ENCODE data around the gene DPP7. TPM values are rescaled to one million over a fixed set of nuclear protein-coding genes. Genes with fewer than 3 reads are reported as not detected.

Gene DPP7
- total RNA-seq, 2 experiments from 2014 or later = 323 to 333 TPM

DNA sequence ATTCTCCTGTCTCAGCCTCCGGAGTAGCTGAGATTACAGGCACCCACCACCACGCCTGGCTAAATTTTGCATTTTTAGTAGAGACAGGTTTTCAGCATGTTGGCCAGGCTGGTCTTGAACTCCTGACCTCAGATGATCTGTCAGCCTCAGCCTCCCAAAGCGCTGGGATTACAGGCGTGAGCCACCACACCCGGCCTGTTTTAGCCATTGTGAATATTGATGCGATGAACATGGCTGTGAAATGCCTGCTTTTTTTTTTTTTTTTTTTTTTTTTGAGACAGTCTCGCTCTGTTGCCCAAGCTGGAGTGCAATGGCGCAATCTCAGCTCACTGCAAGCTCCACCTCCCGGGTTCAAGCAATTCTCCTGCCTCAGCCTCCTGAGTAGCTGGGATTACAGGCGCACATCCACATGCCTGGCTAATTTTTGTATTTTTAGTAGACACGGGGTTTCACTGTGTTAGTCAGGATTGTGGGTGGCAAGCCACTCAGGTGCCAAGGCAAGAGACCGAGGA lies 3.6 kb upstream of the DPP7 start:
- CTCF ChIA-PET = interaction anchor here (0.7 to 3.8 kb wide), 7 partner anchors 9 to 137 kb away, joined by 3 to 20 read pairs (median 5); partner anchors contain the start of genes NELFB and RNF224
- POLR2A ChIA-PET = interaction anchor here (0.6 kb wide), 1 partner anchor 105 kb away, joined by 3 read pairs; no protein-coding TSS in a partner anchor

GRCh38 chr9:137117269-137117731 lies 2.8 kb upstream of the DPP7 start:
- POLR2A ChIA-PET = no interaction called here
- CTCF ChIA-PET = interaction anchor here (1.5 to 3.8 kb wide), 2 partner anchors 22 to 110 kb away, joined by 7 to 20 read pairs; partner anchors contain the start of gene RNF224

- CTCF ChIA-PET = interaction anchor here (3.8 kb wide), 1 partner anchor 110 kb away, joined by 20 read pairs; the partner anchor contains the start of gene RNF224
- POLR2A ChIA-PET = no interaction called here
Observed at GRCh38 chr9:137116728-137117127, 2.2 kb upstream of the DPP7 start.

DNA sequence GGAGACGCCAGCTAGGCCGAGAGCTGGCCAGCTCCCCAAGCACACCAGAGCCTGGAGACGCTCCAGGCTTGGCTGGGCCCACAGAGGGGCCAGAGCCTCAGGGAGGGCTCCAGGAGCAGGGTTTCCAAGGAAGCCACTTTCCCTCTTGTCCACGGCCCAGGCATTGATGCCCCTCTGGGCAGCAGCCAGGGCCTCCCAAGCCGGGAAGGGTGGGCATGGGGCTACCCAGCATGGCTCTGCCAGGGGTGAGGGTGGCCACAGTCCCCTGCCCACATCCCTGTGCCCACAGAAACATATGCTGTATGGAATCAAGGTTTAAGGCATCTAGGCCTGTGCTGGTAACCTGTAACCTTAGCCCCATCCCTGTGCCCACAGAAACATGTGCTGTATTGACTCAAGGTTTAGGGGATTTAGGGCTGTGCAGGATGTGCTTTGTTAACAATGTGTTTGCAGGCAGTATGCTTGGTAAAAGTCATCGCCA lies 1.5 kb upstream of the DPP7 start:
- ChIA-PET POLR2A (interaction anchor here (1.1 kb wide), 1 partner anchor 71 kb away, joined by 3 read pairs; no protein-coding TSS in a partner anchor), CTCF (interaction anchor here (1.2 to 3.8 kb wide), 4 partner anchors 20 to 120 kb away, joined by 3 to 20 read pairs (median 7); partner anchors contain the start of gene RNF224)

DNA sequence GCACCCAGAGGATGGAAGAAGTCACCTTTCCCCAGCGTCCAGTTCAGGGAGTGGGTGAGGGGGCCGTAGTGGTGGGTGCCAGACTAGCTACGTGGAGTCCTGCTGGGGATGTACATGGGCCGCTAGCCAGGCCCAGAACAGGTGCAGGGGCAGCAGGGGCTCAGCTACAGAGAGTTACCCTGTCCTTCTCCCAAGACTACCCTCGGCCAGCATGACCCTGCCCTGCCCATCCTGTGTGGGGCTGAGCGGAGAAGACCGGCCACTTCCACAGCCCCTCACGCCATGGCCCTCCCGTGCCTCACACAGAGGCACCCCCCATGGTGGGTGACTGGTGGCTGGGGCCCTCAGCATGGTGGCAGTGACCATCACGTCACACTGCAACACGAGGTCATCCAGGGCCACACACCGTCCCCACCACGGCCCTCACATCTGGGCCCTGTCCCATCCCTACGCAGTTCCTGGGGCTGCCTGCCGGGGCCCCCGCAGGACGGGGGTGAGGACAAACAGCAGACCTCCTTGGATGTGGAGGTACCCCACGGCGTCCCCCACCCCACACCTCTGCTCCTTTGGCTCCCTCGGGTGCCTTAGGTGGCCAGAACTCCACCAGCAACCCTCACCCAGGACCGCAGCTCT lies 977 bp upstream of the DPP7 start:
- POLR2A ChIA-PET = interaction anchor here (0.6 to 1.1 kb wide), 6 partner anchors 72 to 125 kb away, joined by 3 to 5 read pairs (median 3); partner anchors contain the start of gene RNF208
- CTCF ChIA-PET = interaction anchor here (1.1 to 3.8 kb wide), 7 partner anchors 15 to 121 kb away, joined by 3 to 20 read pairs (median 4); partner anchors contain the start of gene RNF224

DNA sequence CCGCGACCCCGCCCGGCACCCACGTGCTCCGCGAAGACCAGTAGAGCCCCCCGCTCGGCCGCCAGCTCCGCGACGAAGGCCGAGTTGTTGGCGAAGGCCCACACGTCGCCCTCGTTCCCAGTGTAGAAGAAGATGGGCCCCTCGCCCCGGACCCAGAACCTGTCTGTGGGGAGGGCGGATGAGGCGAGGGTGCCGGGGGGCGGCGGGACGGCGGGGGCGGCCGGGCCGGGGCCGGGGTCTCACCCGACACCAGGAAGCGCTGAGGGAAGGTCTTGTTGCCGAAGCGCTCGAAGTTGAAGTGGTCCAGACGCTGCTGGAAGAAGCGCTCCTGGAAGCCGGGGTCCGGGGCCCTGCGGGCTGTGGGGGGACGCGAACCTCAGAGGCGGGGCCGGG lies 317 bp downstream of the DPP7 start:
- POLR2A ChIA-PET = interaction anchor here (0.6 to 1.5 kb wide), 3 partner anchors 15 to 28 kb away, joined by 3 to 6 read pairs (median 4); partner anchors contain the start of gene MAN1B1
- CTCF ChIA-PET = interaction anchor here (1.0 to 3.3 kb wide), 5 partner anchors 81 to 166 kb away, joined by 3 to 14 read pairs (median 4); partner anchors contain the start of gene RNF224

DNA sequence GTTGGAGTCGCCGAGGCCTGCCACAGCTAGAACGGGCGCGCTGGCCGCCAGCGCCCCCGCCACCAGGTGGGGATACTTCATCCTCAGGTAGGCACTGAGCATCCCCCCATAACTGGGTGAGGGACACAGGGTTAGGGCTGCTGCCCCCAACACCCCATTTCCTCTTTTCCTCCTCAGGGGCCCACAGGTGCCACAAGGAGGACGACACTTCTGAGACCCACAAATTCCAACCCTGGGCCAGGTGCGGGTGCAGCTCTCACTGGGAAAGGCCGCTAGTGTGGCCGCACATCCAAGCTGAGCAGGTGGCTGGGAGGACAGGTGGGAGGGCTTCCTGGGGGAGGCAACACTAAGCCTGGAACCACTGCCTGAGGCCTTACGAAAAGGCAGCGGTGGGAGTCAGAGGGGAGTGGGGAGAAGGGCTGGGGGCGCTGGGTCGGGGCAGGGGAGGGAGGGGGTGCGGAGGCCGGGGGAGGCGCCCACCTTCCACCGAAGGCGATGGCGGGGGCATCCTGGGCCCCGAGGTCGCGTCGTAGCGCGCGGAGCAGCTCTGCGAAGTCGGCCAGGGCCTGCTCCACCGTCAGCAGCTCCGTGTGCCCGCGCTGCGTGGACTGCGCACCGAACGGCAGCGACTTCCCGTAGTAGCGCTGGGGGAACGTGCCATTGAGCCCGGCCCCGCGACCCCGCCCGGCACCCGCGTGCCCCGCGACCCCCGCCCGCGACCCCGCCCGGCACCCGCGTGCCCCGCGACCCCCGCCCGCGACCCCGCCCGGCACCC lies 961 bp downstream of the DPP7 start:
- ChIA-PET POLR2A (interaction anchor here (1.1 to 1.5 kb wide), 3 partner anchors 16 to 27 kb away, joined by 4 to 6 read pairs (median 5); partner anchors contain the start of gene MAN1B1), CTCF (interaction anchor here (1.0 to 3.3 kb wide), 7 partner anchors 18 to 165 kb away, joined by 3 to 14 read pairs (median 4); partner anchors contain the start of genes MAN1B1 and RNF224)

DNA sequence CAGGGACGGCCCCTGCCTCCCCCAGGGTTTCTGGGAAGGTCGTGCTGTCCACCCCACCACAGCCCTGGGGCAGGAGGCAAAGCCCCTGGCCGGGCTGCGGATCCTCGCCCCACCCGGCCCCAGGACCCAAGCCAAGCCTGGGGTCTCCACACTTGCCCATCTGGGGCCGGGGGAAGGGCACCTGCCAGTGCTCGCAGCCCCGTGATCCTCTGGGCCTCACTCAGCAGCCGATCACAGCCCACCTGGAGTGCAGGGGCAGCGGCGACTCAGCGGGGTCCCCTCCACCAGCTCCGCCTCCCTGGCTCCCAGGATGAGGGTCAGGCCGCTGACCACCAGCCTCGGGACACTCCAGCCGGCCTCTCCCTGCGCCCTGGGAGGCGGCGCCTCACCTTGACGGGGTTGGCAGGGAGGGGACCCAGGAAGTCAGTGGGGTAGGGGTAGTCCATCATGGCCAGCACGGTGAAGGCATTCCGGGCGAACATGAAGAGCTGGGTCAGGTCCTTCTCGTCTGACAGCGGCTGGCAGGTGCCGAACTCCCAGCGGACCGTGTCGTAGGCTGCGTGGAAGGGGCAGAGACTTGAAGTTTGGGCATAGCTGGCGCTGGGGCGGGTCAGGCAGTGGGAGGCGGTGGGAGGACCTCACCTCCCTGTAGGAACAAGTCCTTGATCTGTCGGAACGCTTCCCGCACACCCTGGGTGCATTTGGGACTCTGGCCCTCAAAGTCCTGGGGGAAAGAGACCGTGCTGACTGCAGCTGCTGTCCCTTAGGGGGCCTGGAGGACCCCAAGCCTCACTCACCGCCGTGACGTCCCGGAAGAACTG lies 1.8 kb downstream of the DPP7 start:
- ChIA-PET POLR2A (interaction anchor here (0.7 to 1.5 kb wide), 4 partner anchors 17 to 70 kb away, joined by 3 to 6 read pairs (median 4); partner anchors contain the start of gene MAN1B1), CTCF (interaction anchor here (1.0 to 3.3 kb wide), 6 partner anchors 17 to 164 kb away, joined by 3 to 14 read pairs (median 4); partner anchors contain the start of genes MAN1B1 and RNF224)

GRCh38 chr9:137111788-137112563 lies 2.6 kb downstream of the DPP7 start:
- ChIA-PET POLR2A (interaction anchor here (0.7 to 0.8 kb wide), 2 partner anchors 25 to 70 kb away, joined by 3 read pairs; partner anchors contain the start of gene MAN1B1), CTCF (interaction anchor here (1.1 to 3.3 kb wide), 3 partner anchors 25 to 125 kb away, joined by 3 to 14 read pairs (median 4); partner anchors contain the start of genes MAN1B1 and RNF224)

DNA sequence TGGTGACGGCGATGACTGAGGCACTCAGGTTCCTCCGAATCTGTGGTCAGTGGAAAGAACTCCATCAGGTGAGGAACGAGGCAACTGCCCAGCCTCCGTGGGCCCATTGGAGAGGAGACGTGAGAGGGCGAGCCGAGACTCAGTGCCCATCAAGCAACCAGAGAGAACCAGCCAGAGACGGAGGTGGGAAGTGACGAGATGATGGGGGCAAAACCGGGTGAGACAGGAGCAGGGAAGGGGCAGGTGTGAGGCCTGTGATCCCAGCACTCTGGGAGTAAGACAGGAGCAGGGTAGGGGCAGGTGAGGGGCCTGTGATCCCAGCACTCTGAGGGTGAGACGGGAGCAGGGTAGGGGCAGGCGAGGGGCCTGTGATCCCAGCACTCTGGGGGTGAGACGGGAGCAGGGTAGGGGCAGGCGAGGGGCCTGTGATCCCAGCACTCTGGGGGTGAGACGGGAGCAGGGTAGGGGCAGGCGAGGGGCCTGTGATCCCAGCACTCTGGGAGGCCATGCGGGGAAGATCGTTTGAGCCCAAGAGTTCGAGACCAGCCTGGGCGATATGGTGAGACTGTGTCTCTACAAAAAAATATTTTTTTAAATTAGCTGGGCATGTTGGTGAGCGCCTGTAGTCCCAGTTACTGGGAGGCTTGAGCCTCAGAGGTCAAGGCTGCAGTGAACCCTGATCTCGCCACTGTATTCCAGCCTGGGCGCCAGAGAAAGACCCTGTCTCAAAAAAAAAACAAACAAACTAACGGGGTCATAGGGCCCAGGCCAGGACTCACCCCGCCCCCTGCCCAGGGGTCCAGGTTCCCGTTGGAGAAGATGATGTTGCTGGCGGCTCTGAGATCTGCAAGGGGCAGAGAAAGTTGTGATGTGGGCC lies 3.4 kb downstream of the DPP7 start:
- POLR2A ChIA-PET = interaction anchor here (0.8 kb wide), 1 partner anchor 24 kb away, joined by 3 read pairs; the partner anchor contains the start of gene MAN1B1
- CTCF ChIA-PET = no interaction called here

DNA sequence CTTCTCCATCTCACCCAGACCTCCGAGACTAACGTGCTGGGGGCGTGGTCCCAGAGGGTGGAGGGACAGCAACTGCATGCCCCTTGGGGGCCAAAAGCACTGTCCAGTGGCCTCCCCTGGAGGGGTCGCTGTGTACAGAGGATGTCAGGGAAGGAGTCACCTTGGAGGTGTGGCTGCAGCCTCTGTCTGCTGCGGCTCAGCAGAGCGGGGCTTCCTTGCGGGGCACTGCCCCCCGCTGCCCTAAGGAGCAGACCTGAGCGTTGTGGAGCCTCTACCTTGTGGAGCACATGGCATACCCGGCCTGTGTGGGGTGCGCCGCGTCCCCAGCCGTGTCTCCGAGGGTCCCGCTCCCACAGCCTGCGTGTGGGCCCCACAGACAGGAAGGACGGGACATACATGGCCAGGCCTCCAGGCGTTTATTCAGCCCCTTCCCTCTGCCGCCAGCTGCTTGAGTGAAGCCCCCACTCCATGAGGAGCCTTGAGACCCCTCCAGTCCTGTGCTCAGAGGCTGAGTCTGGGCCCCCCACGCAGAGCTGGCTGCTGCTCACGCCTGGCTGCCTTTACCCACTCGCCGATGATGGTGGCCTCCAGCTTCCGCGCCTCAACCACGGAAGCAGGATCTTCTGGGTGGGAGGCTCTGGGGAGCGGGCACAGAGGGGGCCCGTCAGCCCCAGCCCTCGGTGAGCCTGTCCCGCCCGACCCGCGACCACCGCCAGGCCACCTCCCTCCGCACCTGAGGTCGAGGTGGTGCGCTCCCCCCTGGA lies 4.2 kb downstream of the DPP7 start:
- CTCF ChIA-PET = interaction anchor here (0.6 kb wide), 1 partner anchor 9 kb away, joined by 5 read pairs; no protein-coding TSS in a partner anchor
- POLR2A ChIA-PET = no interaction called here

- ChIA-PET CTCF (interaction anchor here (0.6 to 1.2 kb wide), 2 partner anchors 10 to 127 kb away, joined by 3 to 5 read pairs; no protein-coding TSS in a partner anchor), POLR2A (interaction anchor here (0.6 to 1.4 kb wide), 2 partner anchors 21 to 226 kb away, joined by 3 to 5 read pairs; no protein-coding TSS in a partner anchor)
Observed at GRCh38 chr9:137109250-137110146, 5.0 kb downstream of the DPP7 start.

DNA sequence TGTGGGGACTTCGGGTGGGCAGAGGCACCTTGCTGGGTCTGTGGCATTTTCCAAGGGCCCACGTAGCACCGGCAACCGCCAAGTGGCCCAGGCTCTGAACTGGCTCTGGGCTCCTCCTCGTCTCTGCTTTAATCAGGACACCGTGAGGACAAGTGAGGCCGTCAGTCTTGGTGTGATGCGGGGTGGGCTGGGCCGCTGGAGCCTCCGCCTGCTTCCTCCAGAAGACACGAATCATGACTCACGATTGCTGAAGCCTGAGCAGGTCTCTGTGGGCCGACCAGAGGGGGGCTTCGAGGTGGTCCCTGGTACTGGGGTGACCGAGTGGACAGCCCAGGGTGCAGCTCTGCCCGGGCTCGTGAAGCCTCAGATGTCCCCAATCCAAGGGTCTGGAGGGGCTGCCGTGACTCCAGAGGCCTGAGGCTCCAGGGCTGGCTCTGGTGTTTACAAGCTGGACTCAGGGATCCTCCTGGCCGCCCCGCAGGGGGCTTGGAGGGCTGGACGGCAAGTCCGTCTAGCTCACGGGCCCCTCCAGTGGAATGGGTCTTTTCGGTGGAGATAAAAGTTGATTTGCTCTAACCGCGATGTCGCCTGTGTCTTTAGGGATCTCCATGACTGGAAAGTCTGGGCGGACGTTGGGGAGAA lies 5.8 kb downstream of the DPP7 start:
- ChIA-PET CTCF (interaction anchor here (1.2 kb wide), 1 partner anchor 128 kb away, joined by 3 read pairs; no protein-coding TSS in a partner anchor), POLR2A (interaction anchor here (0.6 to 1.4 kb wide), 2 partner anchors 20 to 225 kb away, joined by 3 to 5 read pairs; no protein-coding TSS in a partner anchor)

DNA sequence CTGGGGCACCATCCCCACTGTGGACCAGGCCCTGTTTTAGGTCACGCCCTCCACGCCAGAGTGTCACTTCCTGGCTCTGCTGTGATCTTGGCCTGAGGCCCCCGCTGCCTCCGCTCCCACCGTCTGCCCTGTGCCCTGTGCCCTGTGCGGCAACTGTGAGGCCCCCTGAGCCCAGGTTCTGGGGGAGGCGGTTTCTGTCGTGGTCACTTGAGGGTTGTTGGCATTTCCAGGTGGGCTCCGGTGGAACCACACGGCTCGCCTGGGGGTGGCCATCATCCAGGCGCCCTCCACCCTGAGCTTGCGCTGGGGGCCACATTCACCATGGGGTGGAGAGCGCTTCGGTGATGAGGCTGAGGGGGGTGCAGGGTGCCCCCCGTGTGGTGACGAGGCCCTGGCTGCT lies 6.6 kb downstream of the DPP7 start:
- POLR2A ChIA-PET = interaction anchor here (1.4 kb wide), 1 partner anchor 19 kb away, joined by 3 read pairs; no protein-coding TSS in a partner anchor
- CTCF ChIA-PET = interaction anchor here (1.1 kb wide), 1 partner anchor 12 kb away, joined by 3 read pairs; no protein-coding TSS in a partner anchor

Data from activated CD8-positive, alpha-beta memory T cell treated with anti-CD3 and anti-CD28 coated beads for 36 hours (primary cell).